CD4-positive, alpha-beta T cell treated with Interleukin-17A for 4 hours (primary cell): ENCODE measurements around the gene B3GAT3.
"Not testable (repeated sequence)": the region's sequence is repeated elsewhere in the genome, so short reads cannot be mapped to it uniquely, and the experiment has no call there.

Experiments
- DNase-seq: peaks from one replicate; pipeline ENCODE4 v3.0.0-alpha.2; 2020; ENCODE audit warnings: mixed read lengths

Gene B3GAT3

DNA sequence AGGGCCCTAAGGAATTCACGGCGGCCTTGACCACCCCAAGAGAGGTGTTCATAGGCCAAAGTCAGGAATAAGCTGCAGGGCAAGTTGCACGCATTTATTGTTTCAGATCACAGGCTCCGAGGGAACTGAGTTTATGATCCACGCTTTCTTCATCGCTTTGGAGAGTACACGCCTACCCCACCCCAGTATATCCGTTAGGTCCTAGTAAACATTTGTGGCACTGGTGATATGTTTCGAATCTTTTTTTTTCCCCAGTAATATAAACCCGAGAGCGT, 23.8 kb upstream of the B3GAT3 start:
- no peak for DNase-seq

DNA sequence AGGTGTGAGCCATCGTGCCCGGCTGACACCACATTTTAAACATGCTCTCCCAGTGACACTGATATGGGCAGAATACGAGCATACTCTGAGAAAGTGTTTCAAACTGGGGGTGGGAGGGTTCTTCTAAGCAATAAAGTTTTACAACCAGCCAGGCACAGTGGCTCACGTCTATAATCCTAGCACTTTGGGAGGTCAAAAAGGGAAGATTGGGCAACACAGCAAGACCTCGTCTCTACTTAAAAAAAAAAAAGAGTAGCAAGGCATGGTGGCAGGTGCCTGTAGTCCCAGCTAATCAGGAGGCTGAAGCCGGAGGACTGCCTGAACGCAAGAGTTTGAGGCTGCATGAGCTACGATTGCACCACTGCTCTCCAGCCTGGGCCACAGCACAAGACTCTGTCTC, 22.4 kb upstream of the B3GAT3 start:
- no peak for DNase-seq

DNA sequence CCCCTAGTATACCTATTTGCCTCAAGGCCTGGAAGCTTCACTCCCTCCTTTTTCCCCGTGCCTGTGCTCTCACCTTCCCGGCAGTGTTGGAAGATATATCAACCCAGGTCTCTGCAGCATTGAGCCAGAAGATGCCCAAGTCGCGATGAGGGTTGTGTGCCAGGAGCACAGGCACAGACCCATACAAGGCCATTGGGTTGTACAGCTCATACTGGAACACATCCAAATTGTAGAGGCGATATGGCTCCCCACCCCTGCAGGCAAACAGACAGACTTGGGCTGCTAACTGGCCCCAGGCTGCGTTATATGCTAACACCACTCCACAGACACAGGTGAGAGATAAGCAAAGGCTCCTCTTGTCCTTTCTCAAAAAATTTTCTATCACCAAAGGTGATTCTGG, 10.7 kb upstream of the B3GAT3 start:
- DNase-seq = no peak

DNA sequence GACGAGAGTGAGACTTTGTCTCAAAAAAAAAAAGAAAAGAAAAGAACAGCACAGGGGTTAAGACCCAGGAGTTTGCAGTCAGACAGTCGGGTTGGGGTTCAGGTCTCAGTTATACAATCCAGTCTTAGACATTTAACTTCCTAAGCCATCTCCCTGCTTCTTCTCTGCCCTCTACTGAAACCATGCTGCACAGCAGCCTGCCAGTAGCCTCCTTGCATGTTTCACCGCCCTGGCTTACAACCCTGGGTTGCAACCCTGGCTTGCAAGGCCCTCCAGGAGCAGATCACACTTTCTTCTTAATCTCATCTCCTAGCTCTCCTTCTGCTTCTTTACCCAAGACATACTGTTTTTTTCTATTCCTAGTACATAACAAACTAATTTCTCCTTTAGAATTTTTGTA, 5.9 kb upstream of the B3GAT3 start:
- no peak for DNase-seq

DNA sequence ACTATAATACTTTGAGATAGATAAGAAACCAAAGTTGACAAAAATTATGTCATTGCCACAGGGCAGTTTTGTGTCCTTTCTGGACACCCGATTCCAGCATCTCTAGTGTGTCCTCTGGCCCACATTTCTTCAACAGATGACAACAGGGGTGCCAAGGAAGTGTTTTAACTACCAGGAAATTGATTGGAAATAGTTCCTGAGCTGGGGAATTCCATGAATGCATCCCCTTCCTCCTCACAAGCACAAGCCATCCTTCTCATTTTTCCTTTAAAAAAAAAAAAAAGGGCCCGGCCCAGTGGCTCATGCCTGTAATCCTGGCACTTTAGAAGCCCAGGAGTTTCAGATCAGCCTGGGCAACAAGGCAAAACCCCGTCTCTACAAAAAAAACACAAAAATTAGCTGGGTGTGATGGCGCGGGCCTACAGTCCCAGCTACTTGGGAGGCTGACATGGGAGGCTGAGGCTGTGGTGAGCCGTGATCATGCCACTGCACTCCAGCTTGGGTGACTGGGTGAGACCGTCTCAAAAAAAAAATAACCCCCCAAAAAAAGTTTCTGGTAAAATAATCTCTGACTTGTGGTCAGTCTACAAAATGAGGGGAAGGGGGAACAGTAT, 797 bp upstream of the B3GAT3 start:
- peak; percentile 17 for DNase-seq

DNA sequence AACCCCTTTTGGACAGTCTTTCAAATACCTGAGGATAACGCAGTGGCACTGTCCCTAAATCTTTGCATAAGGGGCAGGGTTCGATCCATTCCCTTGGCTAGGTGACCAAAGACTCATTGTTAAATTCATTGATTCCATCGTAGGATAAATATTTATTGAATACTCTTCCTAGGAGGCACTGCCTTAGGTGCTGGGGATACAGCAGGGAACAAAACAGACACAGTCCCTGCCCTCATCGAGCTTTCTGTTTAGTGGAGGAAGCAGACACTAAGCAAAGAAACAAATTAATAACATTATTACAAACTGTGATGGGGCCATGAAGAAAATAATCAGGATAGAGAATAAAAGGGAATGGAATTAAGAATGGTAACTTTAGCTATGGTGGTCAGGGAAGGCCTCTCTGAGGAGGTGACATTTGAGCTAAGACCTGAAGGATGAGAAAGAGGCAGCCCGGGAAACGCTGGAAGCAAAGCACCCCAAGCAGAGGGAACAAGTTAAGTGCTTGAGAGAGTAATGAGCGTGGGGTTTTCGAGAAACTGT, 689 bp downstream of the B3GAT3 start:
- no peak for DNase-seq

DNA sequence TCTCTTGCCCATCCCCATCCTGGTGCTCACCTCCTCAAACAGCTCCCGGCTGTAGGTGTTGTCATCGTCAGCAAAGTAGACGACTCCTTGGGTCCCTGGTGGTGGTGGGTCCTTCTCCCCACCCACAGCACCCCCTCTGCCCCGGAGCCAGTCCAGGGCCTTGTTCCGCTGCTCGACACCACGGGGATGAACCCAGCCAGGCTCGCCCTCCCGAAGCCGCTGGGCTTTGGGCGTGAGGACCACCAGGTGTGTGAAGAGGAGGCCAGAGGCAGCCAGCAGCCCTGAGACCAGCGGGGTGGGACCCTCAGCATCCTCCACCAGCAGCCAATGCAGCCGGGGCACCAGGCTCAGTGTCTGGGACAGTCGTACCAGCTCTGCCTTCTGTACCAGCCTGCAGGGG, 4.8 kb downstream of the B3GAT3 start:
- not testable (repeated sequence) for DNase-seq

DNA sequence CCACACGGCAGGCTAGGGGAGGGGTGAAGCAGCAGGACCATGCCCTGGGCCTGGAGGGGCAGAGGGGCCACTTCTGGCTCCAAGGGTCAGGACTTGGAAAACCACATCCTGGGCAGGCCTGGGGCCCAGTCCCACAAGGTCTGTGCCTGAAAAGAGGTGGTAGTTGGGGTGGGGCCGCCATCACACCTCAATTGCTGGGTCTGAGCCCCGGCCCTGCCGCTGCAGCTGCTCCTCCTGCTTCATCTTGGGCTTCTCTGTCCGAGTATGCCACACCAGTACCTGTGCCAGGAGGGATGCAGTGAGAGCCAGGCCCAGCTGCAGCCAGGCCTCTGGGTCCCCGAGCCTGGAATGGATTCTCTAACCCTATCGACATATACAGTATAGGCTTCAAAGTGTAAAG, 6.3 kb downstream of the B3GAT3 start:
- DNase-seq = no peak

DNA sequence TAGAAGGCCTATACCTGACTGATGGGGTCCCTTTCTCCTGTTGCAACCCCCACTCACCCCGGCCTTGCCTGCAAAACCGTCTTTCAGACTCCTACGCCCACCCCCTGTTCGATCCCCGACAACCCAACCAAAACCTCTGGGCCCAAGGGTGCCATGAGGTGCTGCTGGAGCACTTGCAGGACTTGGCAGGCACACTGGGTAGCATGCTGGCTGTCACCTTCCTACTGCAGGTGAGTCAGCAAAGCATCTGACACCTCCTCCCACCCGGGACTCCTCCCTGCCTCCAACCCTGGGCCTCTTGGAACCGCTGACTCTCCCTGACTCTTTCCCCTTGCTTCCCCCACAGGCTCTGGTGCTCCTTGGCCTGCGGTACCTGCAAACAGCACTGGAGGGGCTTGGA, 7.5 kb downstream of the B3GAT3 start:
- peak; percentile 50 for DNase-seq

DNA sequence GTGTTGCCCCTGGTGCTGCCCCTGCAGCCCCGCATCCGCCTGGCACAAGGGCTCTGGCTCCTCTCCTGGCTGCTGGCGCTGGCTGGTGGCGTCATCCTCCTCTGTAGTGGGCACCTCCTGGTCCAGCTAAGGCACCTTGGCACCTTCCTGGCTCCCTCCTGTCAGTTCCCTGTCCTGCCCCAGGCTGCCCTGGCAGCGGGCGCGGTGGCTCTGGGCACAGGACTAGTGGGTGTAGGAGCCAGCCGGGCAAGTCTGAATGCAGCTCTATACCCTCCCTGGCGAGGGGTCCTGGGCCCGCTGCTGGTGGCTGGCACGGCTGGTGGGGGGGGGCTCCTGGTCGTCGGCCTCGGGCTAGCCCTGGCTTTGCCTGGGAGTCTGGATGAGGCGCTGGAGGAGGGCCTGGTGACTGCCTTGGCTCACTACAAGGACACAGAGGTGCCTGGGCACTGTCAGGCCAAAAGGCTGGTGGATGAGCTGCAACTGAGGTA, 8.5 kb downstream of the B3GAT3 start:
- no peak for DNase-seq

DNA sequence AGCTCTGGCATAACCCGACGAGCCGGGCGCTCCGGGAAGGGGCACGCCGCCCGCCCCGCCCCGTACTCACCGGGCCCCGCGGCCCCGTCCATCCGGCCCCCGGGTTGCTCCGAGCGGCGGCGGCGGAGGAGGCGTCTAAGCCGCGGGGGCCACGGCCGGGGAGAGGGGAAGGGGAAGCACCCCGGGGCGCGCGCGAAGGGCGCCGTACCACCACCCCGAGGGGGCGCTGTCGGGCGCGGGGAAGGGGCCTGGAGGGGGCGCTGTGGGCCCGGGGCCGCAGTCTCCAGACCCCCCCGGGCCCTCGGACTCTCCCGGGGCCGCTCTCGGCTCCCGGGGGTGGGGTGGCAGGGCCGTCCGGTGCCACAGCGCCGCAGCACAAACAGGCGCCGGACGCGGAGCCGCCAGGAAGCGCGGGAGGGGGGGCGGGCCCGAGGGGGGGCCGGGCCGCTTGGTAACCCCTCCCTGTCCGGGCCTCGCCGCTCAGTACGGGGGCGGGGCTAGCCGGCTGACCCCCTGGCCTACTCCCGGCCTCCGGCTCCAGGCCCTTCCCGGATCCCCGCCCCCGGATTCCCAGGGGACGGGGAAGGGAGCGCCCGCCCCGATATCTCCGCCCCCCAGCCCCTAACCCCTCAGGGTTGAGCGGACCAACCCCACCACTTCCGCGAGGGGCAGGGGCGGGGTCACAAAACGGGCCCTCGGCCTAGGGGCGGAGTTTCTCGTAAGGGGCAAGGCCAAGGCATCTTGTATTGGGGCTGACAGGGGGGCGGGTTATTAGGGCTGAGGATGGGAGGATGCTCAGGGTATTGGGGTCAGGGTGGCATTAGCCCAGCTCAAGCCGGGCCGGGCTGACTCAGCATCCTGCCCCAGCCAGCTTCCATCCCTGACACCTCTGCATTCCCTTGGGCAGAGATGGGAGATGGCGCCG, 9.2 kb downstream of the B3GAT3 start, which contains the start of the genes EML3 and ROM1:
TSS of gene EML3 (minus strand) at position 410 of the 925 bp plus-strand sequence. CDS start at position 92, 318 bp downstream.
TSS of gene ROM1 (plus strand) at position 892 of the 925 bp plus-strand sequence. CDS start at position 917, 25 bp downstream.
- DNase-seq = peak; percentile 95

DNA sequence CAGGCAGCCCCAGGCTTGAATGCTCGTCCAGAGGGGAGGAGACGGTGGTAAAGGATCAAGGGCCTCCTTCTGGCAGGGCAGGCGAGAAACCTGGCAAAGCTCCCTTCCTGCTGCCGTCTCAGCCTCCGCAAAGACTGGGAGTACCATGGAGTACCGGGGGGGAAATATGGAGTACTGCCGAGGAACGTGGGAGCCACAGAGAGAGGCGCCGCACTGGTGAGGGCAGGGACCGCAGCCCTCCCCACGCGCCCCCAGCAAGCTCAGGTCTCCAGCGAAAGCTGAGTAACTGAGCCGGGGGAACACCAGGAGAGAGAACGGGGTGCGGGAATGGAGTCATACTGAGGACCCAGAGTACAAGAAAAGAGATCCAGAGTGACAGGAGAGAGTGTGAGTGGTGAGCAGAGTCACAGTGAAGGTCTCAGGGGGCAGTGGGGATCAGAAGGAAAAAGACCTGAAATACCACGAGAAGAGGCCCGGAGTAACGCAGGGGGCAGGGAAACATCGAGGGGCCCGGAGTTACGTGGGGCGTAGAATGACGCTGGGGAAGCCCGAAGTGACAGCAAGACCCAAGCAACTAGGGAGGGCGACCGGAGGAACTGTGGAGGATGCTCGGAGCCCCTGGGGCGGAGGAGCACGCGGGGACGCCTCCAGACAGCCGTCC, 10.0 kb downstream of the B3GAT3 start:
- peak; percentile 50 for DNase-seq

DNA sequence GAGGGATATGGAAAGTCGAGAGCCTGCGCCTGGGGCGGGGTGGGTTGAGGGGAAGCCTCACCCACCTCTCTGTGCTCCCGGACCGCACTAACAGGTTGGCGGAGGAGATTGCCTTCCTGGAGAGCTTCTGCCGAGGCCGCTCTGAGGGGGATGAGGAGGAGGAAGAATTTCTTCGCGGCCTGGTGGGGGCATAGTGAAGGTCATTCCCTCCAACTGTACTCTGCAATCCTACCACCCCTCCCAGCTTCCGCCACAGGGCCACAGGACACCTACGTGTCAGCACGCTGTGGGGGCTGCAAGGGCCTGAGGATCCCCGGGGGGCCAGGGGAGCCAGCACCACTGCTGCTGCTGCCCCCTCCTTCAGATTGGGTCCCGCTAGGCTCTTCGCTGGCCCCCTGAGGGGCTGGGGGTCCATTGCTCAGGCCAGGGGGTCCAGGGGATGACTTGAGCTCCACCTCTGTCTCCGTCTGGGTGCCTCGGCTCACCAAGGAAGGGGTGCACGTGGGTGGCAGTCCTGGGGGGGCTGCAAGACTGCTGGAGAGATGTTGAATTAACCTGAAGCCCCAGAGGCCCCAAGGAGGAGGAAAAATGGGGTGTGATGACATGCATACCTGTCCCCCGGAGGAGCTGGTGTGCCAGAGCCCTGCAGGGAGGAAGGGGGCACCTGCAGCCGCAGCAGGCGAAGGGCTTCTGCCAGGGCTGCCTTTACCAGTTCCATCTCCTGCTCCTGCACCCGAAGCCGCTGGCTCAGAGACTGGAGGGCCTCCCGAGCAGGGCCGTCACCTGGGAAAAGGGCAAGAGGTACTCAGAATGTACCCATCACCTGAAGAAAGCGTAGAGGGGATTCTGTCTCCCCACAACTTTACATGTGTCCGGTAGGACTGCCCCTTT, 10.7 kb downstream of the B3GAT3 start:
- no peak for DNase-seq

DNA sequence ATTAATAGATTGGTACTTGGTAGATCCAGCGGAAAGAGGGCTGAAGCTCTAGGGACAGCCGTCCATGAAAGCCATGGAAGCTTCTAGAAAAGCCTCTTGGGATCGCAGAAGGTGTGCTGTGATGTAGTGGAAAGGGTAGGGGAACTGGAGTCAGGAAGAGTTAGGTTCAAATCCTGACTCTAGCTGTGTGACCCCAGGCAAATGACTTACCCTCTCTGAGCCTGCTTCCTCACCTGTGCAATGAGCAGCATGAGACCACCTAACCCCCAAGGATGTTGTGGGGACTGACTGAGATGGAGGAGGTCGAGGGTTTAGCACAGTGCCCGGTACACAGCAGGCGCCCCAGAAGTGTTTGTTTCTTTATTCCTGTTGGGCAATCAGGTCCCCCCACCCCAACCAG, 11.4 kb downstream of the B3GAT3 start:
- no peak for DNase-seq

DNA sequence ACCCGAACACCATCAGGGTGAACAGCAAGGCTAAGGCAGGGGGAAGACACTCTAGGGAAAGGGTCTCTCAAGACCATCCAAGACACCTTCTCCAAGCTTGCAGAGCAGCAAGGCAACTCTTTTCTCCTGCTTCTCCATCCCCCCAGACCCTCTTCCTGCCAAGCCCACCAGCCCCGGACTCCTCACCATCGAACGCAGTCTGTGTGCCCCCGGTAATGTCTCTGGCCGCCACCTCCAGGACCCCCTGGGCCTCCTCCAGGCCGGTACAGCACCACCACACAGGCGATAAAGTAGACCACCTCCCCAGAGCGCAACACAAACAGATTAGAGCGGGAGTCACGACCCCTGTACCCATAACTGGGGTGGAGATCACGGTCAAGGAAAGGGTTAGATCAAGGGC, 13.0 kb downstream of the B3GAT3 start:
- no peak for DNase-seq

DNA sequence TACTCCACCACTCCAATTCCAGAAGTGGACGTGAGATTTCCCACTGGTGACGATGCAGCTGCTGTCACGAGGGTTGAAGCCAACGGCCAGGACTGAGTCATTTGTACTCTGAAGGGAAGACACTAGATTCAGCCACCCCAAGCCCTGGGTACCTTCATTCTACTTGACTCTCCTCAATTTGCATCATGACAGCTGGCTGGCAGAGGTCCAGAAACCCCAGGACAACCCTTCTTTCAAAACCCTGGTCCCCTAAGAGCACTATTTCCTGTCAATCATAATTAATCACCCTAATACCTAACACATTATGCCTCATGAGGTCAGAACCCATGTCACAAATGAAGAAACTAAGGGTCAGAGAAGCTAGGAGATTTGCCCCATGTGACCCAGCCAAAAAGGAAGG, 14.1 kb downstream of the B3GAT3 start:
- no peak for DNase-seq

DNA sequence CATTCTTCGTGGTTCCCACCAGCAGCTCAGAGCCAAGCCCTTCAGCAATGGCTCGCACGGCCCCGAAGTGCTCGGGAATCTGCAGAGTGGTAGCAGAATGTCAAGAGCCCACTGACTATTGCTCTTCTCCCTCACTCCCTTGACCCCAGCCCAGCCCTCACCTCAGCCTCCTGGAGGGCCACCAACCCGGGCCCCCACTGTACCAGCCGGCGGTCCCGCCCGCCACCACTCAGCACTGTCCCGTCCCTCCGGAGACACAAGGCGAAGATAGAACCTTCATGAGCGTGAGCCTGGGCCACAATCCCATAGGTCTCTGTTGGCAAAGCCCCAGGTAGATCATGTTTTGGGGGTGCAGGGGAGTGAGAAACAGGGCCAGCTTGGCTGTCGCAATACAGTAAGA, 15.9 kb downstream of the B3GAT3 start:
- no peak for DNase-seq

DNA sequence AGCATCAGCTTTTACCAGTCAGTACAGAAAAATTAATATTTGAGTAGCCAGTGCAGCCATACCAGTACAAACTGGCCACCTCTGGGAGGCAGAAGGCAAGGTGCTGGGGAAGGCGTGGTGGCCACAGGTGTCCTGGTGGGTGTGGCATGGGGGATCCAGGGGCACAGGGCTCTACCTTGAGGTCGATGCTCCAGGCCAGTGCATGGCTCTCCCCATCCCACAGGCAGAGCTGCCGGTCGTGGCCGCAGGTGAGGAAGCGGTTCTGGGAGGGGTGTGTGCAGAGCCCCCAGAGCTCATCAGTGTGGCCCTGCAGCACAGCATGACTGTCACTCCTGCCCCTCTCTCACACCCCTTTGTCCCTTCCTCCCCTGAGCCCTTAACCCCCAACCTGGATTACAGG, 16.3 kb downstream of the B3GAT3 start:
- no peak for DNase-seq

DNA sequence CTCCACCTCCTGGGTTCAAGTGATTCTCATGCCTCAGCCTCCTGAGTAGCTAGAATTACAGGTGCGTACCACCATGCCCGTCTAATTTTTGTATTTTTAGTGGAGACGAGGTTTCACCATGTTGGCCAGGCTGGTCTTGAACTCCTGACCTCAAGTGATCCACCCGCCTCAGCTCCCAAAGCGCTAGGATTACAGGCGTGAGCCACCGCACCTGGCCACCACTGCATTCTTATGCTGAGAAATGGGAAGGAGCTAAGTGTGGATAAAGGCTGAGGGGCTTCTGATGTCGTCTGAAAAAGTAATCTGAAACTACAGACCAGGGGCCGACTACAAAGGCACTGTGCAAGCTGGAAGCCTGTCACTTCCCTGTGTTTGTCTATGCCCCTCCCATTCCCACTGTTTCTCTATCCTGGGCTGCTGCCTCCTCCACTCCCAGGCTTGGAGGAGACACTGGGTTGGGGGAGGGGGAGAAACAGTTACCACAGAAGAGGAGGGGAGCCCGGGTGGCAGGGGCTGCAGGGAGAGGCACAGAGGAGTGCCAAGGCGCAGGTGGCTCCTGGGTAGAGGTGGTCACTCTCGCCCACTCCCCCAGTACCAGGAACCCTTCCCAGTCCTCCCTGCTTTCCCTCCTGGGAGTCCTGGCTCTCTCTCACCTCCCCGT, 17.2 kb downstream of the B3GAT3 start:
- DNase-seq = no peak

DNA sequence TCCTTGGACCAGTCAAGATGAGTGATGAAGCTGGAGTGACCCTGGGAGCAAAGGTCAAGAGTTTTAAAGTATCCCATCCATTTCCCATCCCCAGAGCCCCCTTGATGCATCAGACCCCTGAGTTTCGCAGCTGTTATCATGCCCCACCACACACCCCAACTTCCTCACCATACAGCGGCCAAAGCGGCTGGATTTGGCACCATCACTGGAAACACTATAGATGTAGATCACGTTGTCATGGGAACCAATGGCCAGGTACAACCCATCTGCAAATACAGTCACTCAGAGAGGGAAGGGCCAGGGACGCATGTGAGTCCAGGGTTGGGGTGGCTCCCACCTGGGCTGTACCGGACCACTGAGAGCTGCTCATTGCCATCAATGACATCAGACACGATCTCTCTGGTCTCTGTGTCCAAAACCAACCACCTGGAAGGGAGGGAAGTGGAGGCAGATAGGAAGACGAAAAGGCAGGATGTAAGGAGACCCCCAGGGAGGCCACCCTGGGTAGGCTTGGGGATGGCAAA, 17.9 kb downstream of the B3GAT3 start:
- no peak for DNase-seq

DNA sequence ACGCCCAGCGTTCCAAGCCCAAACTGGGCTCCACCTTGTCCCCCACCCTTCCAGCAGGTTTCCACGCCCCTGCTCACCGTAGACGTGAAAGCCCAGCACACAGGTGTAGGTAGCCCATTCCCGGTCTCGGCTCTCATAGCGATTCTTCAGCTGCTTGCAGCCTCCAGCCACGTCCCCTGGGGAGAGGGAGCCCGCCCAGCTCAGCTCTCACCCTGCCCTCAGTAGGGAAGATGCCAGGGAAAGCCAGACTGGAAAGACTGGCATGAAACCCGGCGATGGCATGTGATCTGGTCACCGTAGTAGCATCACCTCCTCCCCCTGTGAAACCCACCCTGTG, 18.7 kb downstream of the B3GAT3 start:
- DNase-seq = no peak
